WTC11 (cell line): ENCODE measurements around the gene INPP5A.

Experiments
- AFF4 ChIP-seq: sonication (generic); formaldehyde crosslinking; IDR thresholded peaks from 2 replicates; pipeline ENCODE4 v1.8.1; 2023; ENCODE audit warnings: mild to moderate bottlenecking, missing genetic modification reagents, borderline replicate concordance
- CREM ChIP-seq: sonication (generic); formaldehyde crosslinking; IDR thresholded peaks from 2 replicates; pipeline ENCODE4 v1.8.1; 2022; ENCODE audit warnings: mild to moderate bottlenecking, missing genetic modification reagents, moderate library complexity
- CTCF ChIP-seq: fragments of 200-600 bp; IDR thresholded peaks from 2 replicates; pipeline ENCODE4 v1.8.0; 2022; ENCODE audit warnings: antibody characterized with exemption
- ESRRA ChIP-seq: sonication (generic); formaldehyde crosslinking; IDR thresholded peaks from 2 replicates; pipeline ENCODE4 v1.8.1; 2022; ENCODE audit warnings: mild to moderate bottlenecking, missing genetic modification reagents, borderline replicate concordance
- IRF2 ChIP-seq: sonication (generic); formaldehyde crosslinking; IDR thresholded peaks from 2 replicates; pipeline ENCODE4 v1.8.0; 2022; ENCODE audit warnings: low read depth, missing genetic modification reagents, borderline replicate concordance
- SMAD3 ChIP-seq: sonication (generic); formaldehyde crosslinking; IDR thresholded peaks from 2 replicates; pipeline ENCODE4 v1.8.0; 2022; ENCODE audit warnings: missing genetic modification reagents, mild to moderate bottlenecking, borderline replicate concordance
- STAT6 ChIP-seq: sonication (generic); formaldehyde crosslinking; conservative IDR thresholded peaks from 2 replicates; pipeline ENCODE4 v1.8.1; 2023; ENCODE audit warnings: mild to moderate bottlenecking, low read depth, missing genetic modification reagents, moderate library complexity
- TCF7 ChIP-seq: sonication (generic); formaldehyde crosslinking; IDR thresholded peaks from 2 replicates; pipeline ENCODE4 v1.8.0; 2022; ENCODE audit warnings: mild to moderate bottlenecking, low read depth, missing genetic modification reagents, moderate library complexity
- ZBTB21 ChIP-seq: sonication (generic); formaldehyde crosslinking; IDR thresholded peaks from 2 replicates; pipeline ENCODE4 v1.8.1; 2023; ENCODE audit warnings: mild to moderate bottlenecking, missing genetic modification reagents, borderline replicate concordance
- ZNF219 ChIP-seq: sonication (generic); formaldehyde crosslinking; IDR thresholded peaks from 2 replicates; pipeline ENCODE4 v1.8.0; 2023; ENCODE audit warnings: missing genetic modification reagents, mild to moderate bottlenecking, borderline replicate concordance
- ZNF232 ChIP-seq: sonication (generic); formaldehyde crosslinking; IDR thresholded peaks from 2 replicates; pipeline ENCODE4 v1.8.0; 2022; ENCODE audit warnings: mild to moderate bottlenecking, missing genetic modification reagents
- ZNF423 ChIP-seq: fragments of 250-450 bp; sonication (Bioruptor Pico); IDR thresholded peaks from 2 replicates; pipeline ENCODE4 v2.1.2; 2022; ENCODE audit warnings: mild to moderate bottlenecking, moderate library complexity

- no peak for TF ChIP-seq STAT6 (CRISPR knock-in tag)
- TF ChIP-seq ZBTB21: no peak
- no peak for TF ChIP-seq ESRRA (CRISPR knock-in tag)
- no peak for TF ChIP-seq CTCF
- TF ChIP-seq ZNF219 (CRISPR knock-in tag): no peak
- TF ChIP-seq SMAD3 (CRISPR knock-in tag): no peak
- no peak for TF ChIP-seq TCF7 (CRISPR knock-in tag)
- TF ChIP-seq ZNF232 (CRISPR knock-in tag): no peak
- TF ChIP-seq CREM: no peak
- no peak for TF ChIP-seq AFF4 (CRISPR knock-in tag)
- TF ChIP-seq ZNF423: no peak
- TF ChIP-seq IRF2 (CRISPR knock-in tag): no peak
These were observed 6.5 kb downstream of the INPP5A start for GRCh38 chr10:132543916-132544743.
